OCI-LY3 (cell line): Measurements from ENCODE around the gene ENTPD2.

ENCODE experiments used
- EZH2phosphoT487 ChIP-seq: fragments of 200-600 bp; shearing (Covaris generic); IDR thresholded peaks from 2 replicates; pipeline ENCODE4 v1.6.1; 2018; ENCODE audit warnings: antibody characterized with exemption, mixed run types, low read depth
- TF ChIP-seq, protein P1 (sequence below): fragments of 200-600, 300-600 bp; sonication (generic); IDR thresholded peaks from 2 replicates; pipeline ENCODE4 v1.5.1; 2014; ENCODE audit warnings: antibody characterized with exemption, low read length, low read depth

- TF ChIP-seq, protein P1, sequence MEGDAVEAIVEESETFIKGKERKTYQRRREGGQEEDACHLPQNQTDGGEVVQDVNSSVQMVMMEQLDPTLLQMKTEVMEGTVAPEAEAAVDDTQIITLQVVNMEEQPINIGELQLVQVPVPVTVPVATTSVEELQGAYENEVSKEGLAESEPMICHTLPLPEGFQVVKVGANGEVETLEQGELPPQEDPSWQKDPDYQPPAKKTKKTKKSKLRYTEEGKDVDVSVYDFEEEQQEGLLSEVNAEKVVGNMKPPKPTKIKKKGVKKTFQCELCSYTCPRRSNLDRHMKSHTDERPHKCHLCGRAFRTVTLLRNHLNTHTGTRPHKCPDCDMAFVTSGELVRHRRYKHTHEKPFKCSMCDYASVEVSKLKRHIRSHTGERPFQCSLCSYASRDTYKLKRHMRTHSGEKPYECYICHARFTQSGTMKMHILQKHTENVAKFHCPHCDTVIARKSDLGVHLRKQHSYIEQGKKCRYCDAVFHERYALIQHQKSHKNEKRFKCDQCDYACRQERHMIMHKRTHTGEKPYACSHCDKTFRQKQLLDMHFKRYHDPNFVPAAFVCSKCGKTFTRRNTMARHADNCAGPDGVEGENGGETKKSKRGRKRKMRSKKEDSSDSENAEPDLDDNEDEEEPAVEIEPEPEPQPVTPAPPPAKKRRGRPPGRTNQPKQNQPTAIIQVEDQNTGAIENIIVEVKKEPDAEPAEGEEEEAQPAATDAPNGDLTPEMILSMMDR = no peak
- no peak for TF ChIP-seq EZH2phosphoT487
These were observed 35.5 kb upstream of the ENTPD2 start for GRCh38 chr9:137089232-137089947.
